ENCODE results near the gene THRAP3. TPM values are rescaled to one million over a fixed set of nuclear protein-coding genes. Genes with fewer than 3 reads are reported as not detected.
A peak's percentile ranks its signal among the peaks of the same experiment; 100 is the strongest.

The THRAP3 gene
- total RNA-seq, 1 donor from 2014 or later, result 119 TPM

- no peak for TF ChIP-seq CTCF (IDR thresholded peaks at IDR 0.05; ENCODE audit: partially characterized antibody, unreplicated experiment)
- Mint-ChIP-seq H3K9me3 (ENCODE audit: unreplicated experiment) (peaks cover 2% of the 10 kb centered on the region), H3K4me3 (ENCODE audit: unreplicated experiment) (no peak overlapping the region), H3K36me3 (ENCODE audit: unreplicated experiment) (no peaks in the 10 kb centered on the region), H3K27me3 (ENCODE audit: unreplicated experiment) (peaks cover 7% of the 10 kb centered on the region), H3K27ac (ENCODE audit: unreplicated experiment) (no peak overlapping the region), H3K4me1 (ENCODE audit: low read depth, unreplicated experiment) (peaks cover 8% of the 10 kb centered on the region)
- no peak for DNase-seq
Observed at GRCh38 chr1:36287595-36287994, 63.4 kb downstream of the THRAP3 start.

- Mint-ChIP-seq H3K4me3 (ENCODE audit: unreplicated experiment) (no peak overlapping the region), H3K36me3 (ENCODE audit: unreplicated experiment) (no peaks in the 10 kb centered on the region), H3K9me3 (ENCODE audit: unreplicated experiment) (no peaks in the 10 kb centered on the region), H3K4me1 (ENCODE audit: low read depth, unreplicated experiment) (peaks cover 9% of the 10 kb centered on the region), H3K27me3 (ENCODE audit: unreplicated experiment) (peaks cover 1% of the 10 kb centered on the region), H3K27ac (ENCODE audit: unreplicated experiment) (no peak overlapping the region)
- DNase-seq, result no peak
- TF ChIP-seq CTCF (IDR thresholded peaks at IDR 0.05; ENCODE audit: partially characterized antibody, unreplicated experiment), result no peak
Observed at GRCh38 chr1:36295390-36295789, 71.1 kb downstream of the THRAP3 start.

- H3K36me3 Mint-ChIP-seq (ENCODE audit: unreplicated experiment), result no peaks in the 10 kb centered on the region
- no peak for DNase-seq
- peaks cover 8% of the 10 kb centered on the region for H3K4me1 Mint-ChIP-seq (ENCODE audit: low read depth, unreplicated experiment)
- no peak for TF ChIP-seq CTCF (IDR thresholded peaks at IDR 0.05; ENCODE audit: partially characterized antibody, unreplicated experiment)
- H3K4me3 Mint-ChIP-seq (ENCODE audit: unreplicated experiment), result no peak overlapping the region
- H3K9me3 Mint-ChIP-seq (ENCODE audit: unreplicated experiment), result peaks cover 3% of the 10 kb centered on the region
- no peak overlapping the region for H3K27ac Mint-ChIP-seq (ENCODE audit: unreplicated experiment)
- peaks cover 1% of the 10 kb centered on the region for H3K27me3 Mint-ChIP-seq (ENCODE audit: unreplicated experiment)
Observed at GRCh38 chr1:36297062-36297461, 72.8 kb downstream of the THRAP3 start.

- TF ChIP-seq CTCF (IDR thresholded peaks at IDR 0.05; ENCODE audit: partially characterized antibody, unreplicated experiment), result no peak
- Mint-ChIP-seq H3K4me1 (ENCODE audit: low read depth, unreplicated experiment) (peaks cover 10% of the 10 kb centered on the region), H3K27me3 (ENCODE audit: unreplicated experiment) (no peaks in the 10 kb centered on the region), H3K4me3 (ENCODE audit: unreplicated experiment) (no peak overlapping the region), H3K36me3 (ENCODE audit: unreplicated experiment) (peaks cover 3% of the 10 kb centered on the region), H3K9me3 (ENCODE audit: unreplicated experiment) (peaks cover 5% of the 10 kb centered on the region), H3K27ac (ENCODE audit: unreplicated experiment) (no peak overlapping the region)
- DNase-seq, result no peak
Observed at GRCh38 chr1:36298640-36299039, 74.4 kb downstream of the THRAP3 start.

GRCh38 chr1:36300526-36300925 is 76.3 kb downstream of the THRAP3 start:
- DNase-seq, result no peak
- TF ChIP-seq CTCF (IDR thresholded peaks at IDR 0.05; ENCODE audit: partially characterized antibody, unreplicated experiment), result no peak
- peak overlapping the region; percentile 19 for H3K27ac Mint-ChIP-seq (ENCODE audit: unreplicated experiment)
- peaks cover 10% of the 10 kb centered on the region for H3K4me1 Mint-ChIP-seq (ENCODE audit: low read depth, unreplicated experiment)
- H3K4me3 Mint-ChIP-seq (ENCODE audit: unreplicated experiment), result no peak overlapping the region
- H3K9me3 Mint-ChIP-seq (ENCODE audit: unreplicated experiment), result peaks cover 5% of the 10 kb centered on the region
- H3K27me3 Mint-ChIP-seq (ENCODE audit: unreplicated experiment), result peaks cover 2% of the 10 kb centered on the region
- H3K36me3 Mint-ChIP-seq (ENCODE audit: unreplicated experiment), result peaks cover 3% of the 10 kb centered on the region

Measured in glutamatergic neuron (in vitro differentiated cells).